Esophagus squamous epithelium (tissue), 4 donors: ENCODE data around the gene NCEH1.

Source experiments
- POLR2A ChIP-seq, 4 donors: fragments of 450-650 bp; IDR thresholded peaks; one replicate each; pipeline ENCODE4 v1.6.1; 2017; ENCODE audit warnings: antibody characterized with exemption in 4 of 4, mild to moderate bottlenecking in 4 of 4, moderate library complexity in 3 of 4
- TF ChIP-seq, protein P1 (sequence below), 6 experiments: fragments of 450-650 bp in 4 of 6; fragments of 200-600 bp in 2 of 6; sonication (generic) in 2 of 6; IDR thresholded peaks; one replicate each; pipeline ENCODE4 v1.5.1; 2016 to 2019; ENCODE audit warnings: antibody characterized with exemption in 6 of 6, mild to moderate bottlenecking in 4 of 6, moderate library complexity in 4 of 6

DNA sequence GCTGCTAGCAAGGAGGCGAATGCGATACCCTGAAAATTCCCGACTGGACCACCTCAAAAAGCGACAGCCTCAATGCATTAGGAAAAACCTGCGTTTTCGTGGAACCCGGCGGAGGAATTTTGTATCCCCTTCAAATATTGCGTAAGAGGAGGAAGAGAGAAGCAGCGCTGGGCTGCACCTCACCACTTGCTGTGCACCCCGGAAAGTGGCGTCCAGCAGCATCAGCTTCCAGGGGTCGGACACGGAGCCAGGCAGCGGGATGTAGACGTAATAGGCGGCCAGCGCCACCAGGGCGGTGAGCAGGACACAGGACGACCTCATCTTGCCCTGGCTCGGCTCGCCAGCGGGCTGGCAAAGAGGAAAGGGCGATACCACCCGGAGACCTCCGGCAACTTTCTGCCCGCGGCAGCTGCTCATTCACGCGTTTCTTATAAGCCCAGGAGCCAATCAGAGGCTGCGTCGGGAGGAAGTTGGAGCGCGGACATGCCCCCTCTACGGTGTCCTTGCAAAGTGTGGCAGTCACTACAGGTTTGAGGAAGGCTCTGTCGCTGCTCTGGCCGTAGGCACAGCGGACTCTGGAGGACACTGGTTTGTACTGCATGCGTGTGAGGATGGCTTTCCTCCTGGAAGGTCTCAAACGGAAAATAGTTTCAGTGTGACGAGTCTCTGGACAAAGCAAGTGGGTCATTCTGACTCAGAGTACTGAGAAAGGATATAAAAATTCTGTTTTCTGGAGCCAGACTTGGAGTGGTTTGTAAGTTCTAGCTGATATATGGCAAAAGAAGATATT, at the start of gene NCEH1:
- TF ChIP-seq, protein P1, sequence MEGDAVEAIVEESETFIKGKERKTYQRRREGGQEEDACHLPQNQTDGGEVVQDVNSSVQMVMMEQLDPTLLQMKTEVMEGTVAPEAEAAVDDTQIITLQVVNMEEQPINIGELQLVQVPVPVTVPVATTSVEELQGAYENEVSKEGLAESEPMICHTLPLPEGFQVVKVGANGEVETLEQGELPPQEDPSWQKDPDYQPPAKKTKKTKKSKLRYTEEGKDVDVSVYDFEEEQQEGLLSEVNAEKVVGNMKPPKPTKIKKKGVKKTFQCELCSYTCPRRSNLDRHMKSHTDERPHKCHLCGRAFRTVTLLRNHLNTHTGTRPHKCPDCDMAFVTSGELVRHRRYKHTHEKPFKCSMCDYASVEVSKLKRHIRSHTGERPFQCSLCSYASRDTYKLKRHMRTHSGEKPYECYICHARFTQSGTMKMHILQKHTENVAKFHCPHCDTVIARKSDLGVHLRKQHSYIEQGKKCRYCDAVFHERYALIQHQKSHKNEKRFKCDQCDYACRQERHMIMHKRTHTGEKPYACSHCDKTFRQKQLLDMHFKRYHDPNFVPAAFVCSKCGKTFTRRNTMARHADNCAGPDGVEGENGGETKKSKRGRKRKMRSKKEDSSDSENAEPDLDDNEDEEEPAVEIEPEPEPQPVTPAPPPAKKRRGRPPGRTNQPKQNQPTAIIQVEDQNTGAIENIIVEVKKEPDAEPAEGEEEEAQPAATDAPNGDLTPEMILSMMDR (IDR thresholded peaks at IDR 0.05): peak; percentile 61 to 88 (median 79)
- TF ChIP-seq POLR2A (IDR thresholded peaks at IDR 0.05): peak in 3 of 4 donors; percentile 63 to 73 (median 70)
